ENCODE data around the gene CCNT1.
A peak's percentile ranks its signal among the peaks of the same experiment; 100 is the strongest.
"Not testable (repeated sequence)": the region's sequence is repeated elsewhere in the genome, so short reads cannot be mapped to it uniquely, and the experiment has no call there.

The CCNT1 gene

GRCh38 chr12:48744251-48745008 is 27.9 kb upstream of the CCNT1 start:
- no peak for TF ChIP-seq CTCF (conservative IDR thresholded peaks at IDR 0.05)
- no peak overlapping the region for H3K27ac ChIP-seq

DNA sequence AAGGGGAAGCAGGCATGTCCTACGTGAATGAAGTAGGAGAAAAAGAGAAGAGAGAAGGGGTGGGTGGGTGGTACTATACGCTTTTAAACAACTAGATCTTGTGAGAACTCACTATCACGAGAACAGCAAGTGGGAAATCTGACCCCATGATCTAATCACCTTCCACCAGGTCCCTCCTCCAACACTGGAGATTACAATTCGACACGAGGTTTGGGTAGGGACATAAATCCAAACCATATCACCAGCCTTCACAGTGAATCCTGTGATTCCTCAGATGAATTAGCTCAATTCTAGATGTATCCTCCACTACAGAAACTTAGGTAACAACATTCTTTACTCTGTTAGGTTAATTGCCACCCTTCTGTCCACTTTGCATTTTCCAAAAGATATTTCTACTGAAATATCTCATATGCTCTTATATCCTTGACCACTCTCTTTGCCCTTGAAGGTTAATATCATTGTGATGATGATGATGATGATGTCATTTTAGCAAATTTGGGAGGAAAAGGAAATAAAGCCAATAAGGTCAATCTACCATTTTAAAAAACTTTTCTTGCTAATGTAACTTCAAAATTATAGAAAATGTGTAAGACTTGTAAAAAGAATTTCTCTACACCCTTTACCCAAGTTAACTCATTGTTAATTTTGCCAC is 23.2 kb upstream of the CCNT1 start:
- TF ChIP-seq CTCF (conservative IDR thresholded peaks at IDR 0.05), result no peak
- H3K27ac ChIP-seq, result no peak overlapping the region

DNA sequence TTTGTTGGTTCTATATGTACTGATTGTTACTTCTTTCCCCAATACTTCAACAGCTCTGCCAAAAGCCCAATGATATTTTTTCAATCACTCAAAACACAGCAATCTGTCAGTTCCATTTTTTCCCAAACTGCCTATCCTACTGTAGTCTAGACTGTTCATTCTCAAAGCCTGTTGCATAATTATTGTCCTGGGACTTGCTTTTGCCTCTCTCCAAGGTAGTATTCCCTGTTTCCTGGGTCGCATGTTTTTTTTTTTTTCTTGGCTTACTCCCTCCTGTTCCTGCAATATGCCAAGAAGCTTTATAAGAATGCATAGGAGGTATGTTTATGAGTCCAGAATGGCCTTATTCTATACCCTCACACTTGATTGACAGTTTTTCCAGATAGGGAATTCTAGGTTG is 19.9 kb upstream of the CCNT1 start:
- TF ChIP-seq CTCF (conservative IDR thresholded peaks at IDR 0.05), result no peak
- H3K27ac ChIP-seq, result no peak overlapping the region

DNA sequence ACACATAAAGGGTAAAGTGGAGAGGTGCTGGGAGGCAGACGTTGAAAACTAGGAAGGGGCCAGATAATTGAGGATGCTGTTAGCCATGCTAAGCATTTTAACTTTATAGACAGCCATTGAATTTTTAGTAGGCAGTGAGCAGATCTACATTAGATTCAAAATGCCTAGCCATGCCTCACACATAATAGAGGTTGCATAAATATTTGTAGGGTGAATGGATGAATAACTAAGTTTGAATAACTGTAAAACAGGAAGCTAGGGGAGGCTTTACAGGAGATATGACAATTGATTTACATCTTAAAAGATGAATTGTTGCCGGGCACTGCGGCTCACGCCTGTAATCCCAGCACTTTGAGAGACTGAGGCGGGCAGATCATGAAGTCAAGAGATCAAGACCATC is 12.3 kb upstream of the CCNT1 start:
- no peak for TF ChIP-seq CTCF (conservative IDR thresholded peaks at IDR 0.05)
- no peak overlapping the region for H3K27ac ChIP-seq

DNA sequence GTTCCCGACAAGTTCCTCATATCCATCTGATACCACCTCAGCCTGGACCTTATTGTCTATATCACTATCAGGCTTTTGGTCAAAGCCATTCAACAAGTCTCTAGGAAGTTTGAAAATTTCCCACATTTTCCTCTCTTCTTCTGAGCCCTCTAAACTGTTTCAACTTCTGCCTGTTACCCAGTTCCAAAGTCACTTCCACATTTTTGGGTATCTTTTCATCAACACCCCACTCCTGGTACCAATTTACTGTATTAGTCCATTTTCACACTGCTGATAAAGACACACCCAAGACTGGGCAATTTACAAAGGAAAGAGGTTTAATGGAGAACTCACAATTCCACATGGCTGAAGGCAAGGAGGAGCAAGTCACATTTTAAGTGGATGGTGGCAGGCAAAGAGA is 4.2 kb upstream of the CCNT1 start:
- H3K27ac ChIP-seq, result not testable (repeated sequence)

DNA sequence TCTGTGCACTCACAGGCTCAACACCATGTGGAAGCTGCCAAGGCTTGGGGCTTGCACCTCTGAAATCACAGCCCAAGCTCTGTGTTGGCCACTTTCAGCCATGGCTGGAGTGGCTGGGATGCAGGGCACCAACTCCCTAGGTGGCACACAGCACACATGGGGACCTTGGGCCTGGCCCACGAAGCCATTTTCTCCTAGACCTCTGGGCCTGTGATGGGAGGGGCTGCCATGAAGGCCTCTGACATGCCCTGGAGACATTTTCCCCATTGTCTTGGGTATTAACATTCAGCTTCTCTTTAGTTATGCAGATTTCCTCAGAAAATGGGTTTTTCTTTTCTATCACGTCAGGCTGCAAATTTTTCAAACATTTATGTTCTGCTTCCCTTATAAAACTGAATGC is 3.7 kb upstream of the CCNT1 start:
- H3K27ac ChIP-seq, result not testable (repeated sequence)

DNA sequence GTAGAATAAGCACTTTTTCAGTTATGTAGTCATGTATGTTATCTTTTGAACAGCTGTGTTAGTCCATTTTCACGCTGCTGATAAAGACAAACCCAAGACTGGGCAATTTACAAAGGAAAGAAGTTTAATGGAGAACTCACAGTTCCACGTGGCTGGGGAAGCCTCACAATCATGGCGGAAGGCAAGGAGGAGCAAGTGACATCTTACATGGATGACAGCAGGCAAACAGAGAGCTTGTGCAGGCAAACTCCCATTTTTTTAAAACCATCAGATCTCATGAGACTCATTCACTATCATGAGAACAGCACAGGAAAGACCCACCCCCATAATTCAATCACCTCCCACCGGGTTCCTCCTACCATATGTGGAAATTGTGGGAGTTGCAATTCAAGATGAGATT is 2.5 kb upstream of the CCNT1 start:
- not testable (repeated sequence) for H3K27ac ChIP-seq

- H3K27ac ChIP-seq, result peak overlapping the region; percentile 96
These were observed 767 bp upstream of the CCNT1 start for GRCh38 chr12:48717252-48717695.

More at GRCh38 chr12:48717252-48717695, 767 bp upstream of the CCNT1 start:
- TF ChIP-seq CTCF (conservative IDR thresholded peaks at IDR 0.05), result no peak
